Measurements from ENCODE around the gene ZIC1.

The ZIC1 gene

GRCh38 chr3:147380387-147380951, 28.7 kb upstream of the ZIC1 start:
- DNase-seq (ENCODE audit: low read depth in 2 of 2), result no peak

GRCh38 chr3:147380977-147381376, 28.2 kb upstream of the ZIC1 start:
- DNase-seq (ENCODE audit: low read depth in 2 of 2), result no peak

- no peak for DNase-seq (ENCODE audit: low read depth in 2 of 2)
Measured at GRCh38 chr3:147381596-147381995, 27.6 kb upstream of the ZIC1 start.

- no peak for DNase-seq (ENCODE audit: low read depth in 2 of 2)
Measured at GRCh38 chr3:147383617-147384016, 25.5 kb upstream of the ZIC1 start.

DNA sequence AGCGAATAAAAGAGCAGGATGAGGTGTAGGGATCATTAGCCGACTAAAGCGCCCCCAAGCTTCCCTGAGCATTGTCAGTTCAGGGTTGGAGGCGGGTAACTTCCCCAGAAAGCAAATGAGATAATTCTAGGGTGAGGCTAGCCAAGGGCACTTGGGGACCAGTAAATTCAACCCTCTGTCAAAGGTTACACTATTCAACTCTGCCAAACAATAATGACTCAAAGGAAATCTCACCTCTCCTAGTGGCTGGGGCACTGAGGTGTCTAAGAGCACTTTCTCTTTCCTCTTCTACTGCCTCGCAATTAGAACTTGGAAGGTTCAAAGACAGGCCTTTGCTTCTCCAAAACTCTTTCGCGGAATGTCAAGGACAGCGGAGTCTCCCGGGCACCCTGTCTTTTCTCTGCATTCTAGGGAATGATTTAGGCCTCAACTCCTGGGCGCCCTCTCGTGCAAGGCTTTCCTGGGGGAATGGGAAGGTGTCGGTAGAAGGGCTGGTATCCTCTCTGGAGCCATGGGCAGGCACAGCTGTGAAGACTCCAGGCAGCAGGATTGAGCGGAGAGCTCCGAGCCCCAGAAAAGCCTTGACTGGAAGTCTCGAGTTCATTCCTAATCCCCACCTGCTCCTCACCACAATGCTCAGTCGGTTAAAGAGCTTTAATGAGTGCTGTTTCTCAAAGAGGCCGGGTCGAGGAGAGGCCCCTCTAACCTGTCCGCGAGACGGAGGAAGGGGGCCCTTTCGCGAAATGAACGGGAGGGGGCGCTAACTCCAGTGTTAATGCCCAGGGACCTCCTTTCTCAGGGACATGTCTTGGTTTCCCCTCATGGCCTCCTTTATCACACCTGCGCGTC, 24.7 kb upstream of the ZIC1 start:
- no peak for DNase-seq (ENCODE audit: low read depth in 2 of 2)

GRCh38 chr3:147385059-147386012, 23.8 kb upstream of the ZIC1 start:
- DNase-seq (ENCODE audit: low read depth in 2 of 2), result no peak

DNA sequence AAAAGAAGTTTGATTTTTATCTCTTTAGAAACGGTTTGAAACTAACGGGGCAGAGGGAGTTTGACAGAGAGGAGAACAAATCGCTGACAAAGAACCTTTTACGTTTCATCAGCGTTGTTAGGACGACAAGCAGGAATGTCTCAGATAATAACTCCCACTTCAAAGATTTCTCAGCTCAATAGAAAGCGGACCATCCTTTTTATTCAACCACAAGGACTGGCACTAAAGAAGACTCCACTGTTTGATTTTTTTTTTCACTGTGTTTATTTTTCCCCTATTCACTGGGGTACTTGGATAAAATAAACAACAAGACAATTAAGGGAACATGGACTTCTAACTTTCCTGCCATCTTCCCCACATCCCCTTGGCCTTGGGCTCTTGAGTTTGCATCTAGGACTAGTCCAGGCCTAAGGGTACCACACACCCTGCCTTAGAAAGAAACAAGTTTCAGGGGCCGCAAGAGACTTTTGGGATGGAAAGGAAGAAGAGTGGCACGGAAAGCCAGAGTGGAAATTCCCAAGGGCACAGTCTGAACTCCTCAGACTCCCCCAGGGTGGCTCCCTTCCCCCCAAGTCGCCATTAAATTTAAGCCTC, 21.8 kb upstream of the ZIC1 start:
- DNase-seq (ENCODE audit: low read depth in 2 of 2), result no peak

DNA sequence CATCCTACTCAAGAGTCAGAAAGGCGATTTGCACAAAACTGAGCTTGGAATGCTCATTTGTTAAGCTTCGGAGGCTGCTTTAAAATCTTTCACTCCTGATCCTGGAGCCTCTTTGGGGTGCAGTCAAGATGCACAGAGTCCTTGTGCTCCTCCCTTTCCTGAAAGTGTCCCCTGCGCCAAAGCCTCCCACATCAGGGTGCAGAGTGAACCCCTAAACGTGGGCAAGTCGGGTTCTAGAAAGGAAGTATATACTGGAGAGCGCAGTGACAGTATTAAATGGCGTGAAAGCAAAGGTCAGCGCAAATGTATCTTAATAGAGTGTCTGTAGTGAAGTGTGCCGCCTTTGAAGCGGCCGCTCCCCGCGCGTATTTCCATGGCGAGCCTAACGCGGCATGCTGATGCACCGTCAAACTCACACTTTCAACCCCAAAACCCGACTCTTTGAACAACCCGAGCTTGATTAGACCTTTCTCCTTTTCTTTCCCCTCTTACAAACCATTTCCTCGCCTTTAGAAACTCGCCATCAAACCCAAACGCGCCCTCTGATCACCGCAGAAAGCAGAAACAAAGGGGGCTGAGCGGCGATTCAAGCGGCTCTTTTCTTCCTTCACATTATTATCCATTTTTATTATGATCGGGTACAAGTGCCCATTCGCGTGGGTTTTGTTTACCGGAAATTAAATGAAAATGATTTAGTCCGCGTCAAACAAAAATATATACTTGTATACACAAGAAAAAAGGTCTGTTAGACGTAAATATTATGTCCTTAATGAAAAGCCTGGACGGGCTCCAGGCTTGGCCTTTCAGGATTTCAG, 21.1 kb upstream of the ZIC1 start:
- no peak for DNase-seq (ENCODE audit: low read depth in 2 of 2)

GRCh38 chr3:147388700-147389580, 20.2 kb upstream of the ZIC1 start:
- no peak for DNase-seq (ENCODE audit: low read depth in 2 of 2)

DNA sequence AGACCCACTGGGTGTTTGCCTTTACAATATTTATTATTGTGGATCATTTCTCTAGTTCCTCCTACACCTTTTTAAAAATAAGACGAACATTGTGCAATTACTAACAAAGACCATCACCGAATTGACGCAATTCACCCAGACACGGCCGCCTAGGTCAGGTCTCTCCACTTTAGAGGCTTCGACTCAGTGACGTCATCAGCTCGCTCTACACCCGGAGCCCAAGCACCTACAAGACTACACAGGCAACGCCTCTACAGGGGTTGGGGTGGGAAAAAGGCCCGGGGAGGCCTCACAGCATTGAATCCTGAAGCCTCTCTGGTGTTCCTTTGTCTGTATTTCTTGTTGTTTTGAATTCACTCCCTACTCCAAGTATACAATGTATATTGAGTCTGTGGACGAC, 19.4 kb upstream of the ZIC1 start:
- no peak for DNase-seq (ENCODE audit: low read depth in 2 of 2)

DNA sequence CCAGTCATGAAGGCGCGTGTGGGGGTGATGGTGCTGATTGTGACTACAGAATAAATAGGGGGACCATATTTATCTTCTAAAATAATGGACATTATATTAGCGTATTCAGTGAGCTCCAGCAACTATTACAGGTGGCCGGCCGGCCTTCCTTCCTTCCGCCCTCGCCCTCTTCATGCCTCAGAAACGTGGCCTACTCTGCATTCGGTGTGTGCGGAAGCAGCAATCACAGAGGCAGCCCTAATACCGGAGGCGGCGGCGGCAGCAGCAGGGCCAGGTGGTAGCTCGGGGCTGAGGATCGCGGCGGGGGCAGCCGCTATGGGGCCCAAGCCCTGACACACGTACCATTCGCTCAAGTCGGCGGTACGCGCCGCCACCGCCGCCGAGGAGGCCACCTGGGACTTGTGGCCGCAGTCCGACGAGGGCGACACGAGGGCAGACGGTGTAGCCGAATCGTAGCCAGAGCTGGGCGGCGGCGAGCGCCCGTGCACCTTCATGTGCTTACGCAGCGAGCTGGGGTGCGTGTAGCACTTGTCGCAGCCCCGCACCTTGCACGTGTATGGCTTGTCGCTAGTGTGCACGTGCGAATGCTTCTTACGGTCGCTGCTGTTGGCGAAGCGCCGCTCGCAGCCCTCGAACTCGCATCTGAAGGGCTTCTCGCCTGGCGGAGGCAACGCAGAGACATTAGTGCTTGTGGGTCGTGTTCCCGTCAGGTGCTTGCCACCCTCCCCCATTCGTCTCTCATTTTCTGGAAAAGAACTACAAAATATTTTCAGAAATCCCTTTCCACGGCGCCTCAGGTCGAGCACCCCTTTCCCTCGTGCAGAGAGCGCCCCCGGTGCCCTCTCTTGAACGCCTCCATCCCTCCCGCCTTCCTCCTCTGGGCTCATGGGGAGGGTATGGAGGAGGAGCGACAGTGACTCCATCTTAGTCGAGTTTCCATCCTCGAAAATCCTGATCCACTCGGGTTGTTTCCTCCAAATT, 18.3 kb upstream of the ZIC1 start:
- DNase-seq (ENCODE audit: low read depth in 2 of 2), result no peak

GRCh38 chr3:147391781-147392624, 17.2 kb upstream of the ZIC1 start:
- DNase-seq (ENCODE audit: low read depth in 2 of 2), result no peak

DNA sequence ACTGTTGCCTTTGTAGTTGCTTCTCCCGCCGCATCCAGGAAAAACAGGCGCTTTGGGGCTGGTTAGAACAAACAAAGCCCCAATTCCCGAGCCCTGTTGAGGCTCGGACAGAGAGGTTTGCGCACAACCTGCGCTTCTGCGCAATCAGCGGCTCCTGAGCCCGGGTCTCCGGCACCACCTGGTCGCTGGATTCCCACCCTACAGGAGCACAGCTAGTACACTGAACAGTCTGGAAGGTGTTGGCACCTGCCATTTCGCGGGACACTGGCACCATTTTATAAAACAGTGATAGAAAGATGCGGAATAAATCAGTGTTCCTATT, 16.6 kb upstream of the ZIC1 start:
- no peak for DNase-seq (ENCODE audit: low read depth in 2 of 2)

- no peak for DNase-seq (ENCODE audit: low read depth in 2 of 2)
Measured at GRCh38 chr3:147393261-147393942, 15.8 kb upstream of the ZIC1 start.

DNA sequence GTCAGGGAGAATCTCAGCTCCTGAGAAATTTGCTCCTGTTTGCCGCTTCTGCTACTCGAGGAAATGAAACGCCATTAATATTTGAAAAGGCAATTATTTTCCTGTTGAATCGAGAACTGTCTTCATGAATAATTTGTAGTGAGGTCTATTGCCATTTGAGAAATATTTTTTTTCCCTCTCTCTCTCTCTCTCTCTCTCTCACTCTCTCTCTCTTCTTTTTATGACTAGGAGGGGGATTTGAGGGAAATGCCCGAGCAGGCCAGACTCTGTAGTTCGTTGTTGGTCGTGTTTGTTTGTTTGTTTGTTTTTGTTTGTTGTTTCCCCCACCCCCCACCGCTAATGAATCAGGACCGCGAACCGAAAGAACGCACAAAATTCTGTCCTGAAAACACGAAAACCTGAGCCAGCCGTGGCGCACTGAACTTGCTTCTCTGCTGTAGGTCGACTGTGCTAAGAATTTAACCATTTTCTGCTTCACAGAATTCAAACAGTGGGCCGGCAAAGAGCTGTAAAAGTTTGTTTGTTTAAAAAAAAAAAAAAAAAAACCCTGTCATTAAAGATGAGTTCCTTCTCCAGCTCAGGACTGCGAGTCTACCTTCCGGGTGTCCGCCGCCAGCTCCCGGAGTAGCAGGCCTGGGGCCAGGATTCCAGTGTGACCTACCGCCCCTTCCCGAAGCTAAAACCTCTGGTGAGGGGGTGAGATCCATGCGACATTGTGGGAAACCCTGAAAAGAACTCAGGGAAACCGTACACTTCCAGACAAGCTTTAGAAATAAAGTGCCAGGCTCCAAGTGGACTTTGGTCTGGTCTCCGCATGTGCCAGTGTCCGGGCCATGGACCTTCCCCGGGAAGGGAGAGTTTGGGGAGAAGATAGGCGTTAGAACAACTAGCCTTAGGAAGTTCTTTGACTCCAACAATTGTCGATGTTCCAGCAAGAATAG, 15.0 kb upstream of the ZIC1 start:
- no peak for DNase-seq (ENCODE audit: low read depth in 2 of 2)

- DNase-seq (ENCODE audit: low read depth in 2 of 2), result no peak
Measured at GRCh38 chr3:147394884-147395225, 14.3 kb upstream of the ZIC1 start.
